ENCODE measurements around the gene ACVR1C. TPM values are rescaled to one million over a fixed set of nuclear protein-coding genes. Genes with fewer than 3 reads are reported as not detected.

The ACVR1C gene
- total RNA-seq, 4 donors from 2014 or later = 1.4 to 9.4 (median 5.4) TPM

DNA sequence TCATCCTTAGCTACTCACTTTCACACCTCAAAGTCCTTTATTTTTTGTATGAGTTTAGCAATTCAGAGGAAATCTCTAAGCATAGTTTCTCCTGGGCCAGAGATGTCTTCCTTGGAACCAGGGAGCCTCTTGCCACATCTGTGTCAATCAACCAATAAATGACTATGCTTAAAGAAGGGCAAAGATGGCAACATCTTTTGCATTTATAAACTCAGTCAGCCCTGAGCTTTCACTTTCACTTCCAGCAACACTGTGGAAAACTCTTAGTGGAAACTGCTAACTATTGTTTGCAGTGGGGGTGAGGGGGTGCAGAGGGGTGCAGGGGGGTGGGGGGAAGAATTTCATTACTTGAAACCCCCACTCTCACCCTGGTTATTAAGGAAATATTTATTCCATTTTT is 3.4 kb downstream of the ACVR1C start:
- H3K36me3 ChIP-seq = no peaks in the 10 kb centered on the region
- no peak for DNase-seq (ENCODE audit: low spot score in 2 of 2)
- H3K4me3 ChIP-seq = no peak overlapping the region
- H3K4me1 ChIP-seq = peaks cover 0 to 17% (median 4%) of the 10 kb centered on the region in 4 donors
- H3K9me3 ChIP-seq = peaks cover 0 to 7% (median 3%) of the 10 kb centered on the region in 4 donors
- no peak overlapping the region for H3K27ac ChIP-seq
- H3K27me3 ChIP-seq = peaks cover 0 to 13% of the 10 kb centered on the region in 2 donors
- TF ChIP-seq EP300 (IDR thresholded peaks at IDR 0.05) = no peak
- TF ChIP-seq, protein P1, sequence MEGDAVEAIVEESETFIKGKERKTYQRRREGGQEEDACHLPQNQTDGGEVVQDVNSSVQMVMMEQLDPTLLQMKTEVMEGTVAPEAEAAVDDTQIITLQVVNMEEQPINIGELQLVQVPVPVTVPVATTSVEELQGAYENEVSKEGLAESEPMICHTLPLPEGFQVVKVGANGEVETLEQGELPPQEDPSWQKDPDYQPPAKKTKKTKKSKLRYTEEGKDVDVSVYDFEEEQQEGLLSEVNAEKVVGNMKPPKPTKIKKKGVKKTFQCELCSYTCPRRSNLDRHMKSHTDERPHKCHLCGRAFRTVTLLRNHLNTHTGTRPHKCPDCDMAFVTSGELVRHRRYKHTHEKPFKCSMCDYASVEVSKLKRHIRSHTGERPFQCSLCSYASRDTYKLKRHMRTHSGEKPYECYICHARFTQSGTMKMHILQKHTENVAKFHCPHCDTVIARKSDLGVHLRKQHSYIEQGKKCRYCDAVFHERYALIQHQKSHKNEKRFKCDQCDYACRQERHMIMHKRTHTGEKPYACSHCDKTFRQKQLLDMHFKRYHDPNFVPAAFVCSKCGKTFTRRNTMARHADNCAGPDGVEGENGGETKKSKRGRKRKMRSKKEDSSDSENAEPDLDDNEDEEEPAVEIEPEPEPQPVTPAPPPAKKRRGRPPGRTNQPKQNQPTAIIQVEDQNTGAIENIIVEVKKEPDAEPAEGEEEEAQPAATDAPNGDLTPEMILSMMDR (IDR thresholded peaks at IDR 0.05) = no peak
- no peak for TF ChIP-seq POLR2A (IDR thresholded peaks at IDR 0.05)

GRCh38 chr2:157620956-157621355 is 7.7 kb downstream of the ACVR1C start:
- no peak overlapping the region for H3K4me3 ChIP-seq
- peaks cover 0 to 7% (median 3%) of the 10 kb centered on the region in 4 donors for H3K9me3 ChIP-seq
- H3K36me3 ChIP-seq = no peaks in the 10 kb centered on the region
- 39 to 48% methylated on average over 1 of the region's 1 CpG for WGBS, 2 donors
- H3K27me3 ChIP-seq = no peaks in the 10 kb centered on the region
- H3K4me1 ChIP-seq = no peaks in the 10 kb centered on the region
- no peak for DNase-seq (ENCODE audit: low spot score in 2 of 2)
- no peak overlapping the region for H3K27ac ChIP-seq
- TF ChIP-seq, protein P1 (IDR thresholded peaks at IDR 0.05) = no peak
- TF ChIP-seq EP300 (IDR thresholded peaks at IDR 0.05) (no peak), POLR2A (IDR thresholded peaks at IDR 0.05) (no peak)

DNA sequence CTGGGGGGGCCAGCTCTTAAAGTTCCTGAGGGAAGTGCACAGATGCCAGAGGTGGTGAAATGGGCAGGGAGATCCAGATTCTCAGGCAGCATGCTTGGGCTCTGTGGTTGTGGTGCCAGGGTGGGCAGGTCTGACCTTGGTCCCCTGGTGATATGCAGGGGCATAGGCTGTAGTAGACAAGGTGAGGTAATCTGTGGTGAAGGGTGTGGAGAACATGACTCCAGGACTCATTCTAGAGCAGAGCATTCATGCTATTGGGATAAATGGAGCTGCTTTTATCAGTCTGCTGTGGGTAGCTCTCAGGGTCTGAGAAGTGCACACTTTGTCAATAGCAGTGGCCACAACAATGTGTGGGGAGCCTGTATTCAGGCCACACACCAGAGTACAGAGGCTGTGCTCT is 16.9 kb downstream of the ACVR1C start:
- Histone ChIP-seq H3K27ac (no peak overlapping the region), H3K4me3 (no peak overlapping the region), H3K4me1 (no peaks in the 10 kb centered on the region), H3K27me3 (no peaks in the 10 kb centered on the region), H3K9me3 (peaks cover 0 to 21% (median 5%) of the 10 kb centered on the region in 4 donors), H3K36me3 (no peaks in the 10 kb centered on the region)
- TF ChIP-seq, protein P1 (IDR thresholded peaks at IDR 0.05) = no peak
- no peak for TF ChIP-seq POLR2A (IDR thresholded peaks at IDR 0.05)
- TF ChIP-seq EP300 (IDR thresholded peaks at IDR 0.05) = no peak
- no peak for DNase-seq (ENCODE audit: low spot score in 2 of 2)

GRCh38 chr2:157611110-157611509 is 17.6 kb downstream of the ACVR1C start:
- Histone ChIP-seq H3K36me3 (no peaks in the 10 kb centered on the region), H3K4me1 (no peaks in the 10 kb centered on the region), H3K27ac (no peak overlapping the region), H3K27me3 (no peaks in the 10 kb centered on the region), H3K4me3 (no peak overlapping the region), H3K9me3 (peaks cover 0 to 21% (median 5%) of the 10 kb centered on the region in 4 donors)
- WGBS, 2 donors = 94 to 100% methylated on average over 4 of the region's 4 CpGs
- DNase-seq (ENCODE audit: low spot score in 2 of 2) = no peak
- TF ChIP-seq POLR2A (IDR thresholded peaks at IDR 0.05) = no peak
- no peak for TF ChIP-seq EP300 (IDR thresholded peaks at IDR 0.05)
- TF ChIP-seq, protein P1 (IDR thresholded peaks at IDR 0.05) = no peak

GRCh38 chr2:157606534-157606933 is 22.1 kb downstream of the ACVR1C start:
- DNase-seq (ENCODE audit: low spot score in 2 of 2) = no peak
- TF ChIP-seq POLR2A (IDR thresholded peaks at IDR 0.05) = no peak
- no peak for TF ChIP-seq EP300 (IDR thresholded peaks at IDR 0.05)
- TF ChIP-seq, protein P1 (IDR thresholded peaks at IDR 0.05) = no peak
- Histone ChIP-seq H3K27me3 (no peaks in the 10 kb centered on the region), H3K27ac (no peak overlapping the region), H3K4me1 (no peaks in the 10 kb centered on the region), H3K4me3 (no peak overlapping the region), H3K9me3 (peaks cover 0 to 16% (median 5%) of the 10 kb centered on the region in 4 donors), H3K36me3 (no peaks in the 10 kb centered on the region)
